Measurements from ENCODE around the gene KRT36.

GRCh38 chr17:41498276-41498675 lies 8.6 kb upstream of the KRT36 start:
- TF ChIP-seq CTCF (IDR thresholded peaks at IDR 0.05), result no peak
- TF ChIP-seq POLR2A (IDR thresholded peaks at IDR 0.05), result no peak

Data from transverse colon (tissue), 3 donors.